ENCODE measurements around the gene DNAH17. TPM values are rescaled to one million over a fixed set of nuclear protein-coding genes. Genes with fewer than 3 reads are reported as not detected.
A peak's percentile ranks its signal among the peaks of the same experiment; 100 is the strongest.

Gene DNAH17
- total RNA-seq, 2 experiments from 2014 or later: 0.41 to 0.45 TPM

GRCh38 chr17:78387977-78388941 lies 188.9 kb downstream of the DNAH17 start:
- no peak for TF ChIP-seq CTCF (IDR thresholded peaks at IDR 0.05)
- H3K36me3 Mint-ChIP-seq (ENCODE audit: low read depth): peaks cover 47% of the 10 kb centered on the region
- POLR2A ChIA-PET: interaction anchor here (0.7 to 1.5 kb wide), 5 partner anchors 9 to 31 kb away, joined by 3 to 8 read pairs (median 3); partner anchors contain the start of gene PGS1
- DNase-seq: no peak
- no peaks in the 10 kb centered on the region for H3K9me3 Mint-ChIP-seq
- no peak for ATAC-seq
- H3K27ac Mint-ChIP-seq: peak overlapping the region; percentile 99
- H3K4me1 Mint-ChIP-seq (ENCODE audit: low read depth): peaks cover 70% of the 10 kb centered on the region
- CTCF ChIA-PET: interaction anchor here (1.0 to 1.3 kb wide), 2 partner anchors 24 to 137 kb away, joined by 3 to 5 read pairs; no protein-coding TSS in a partner anchor
- no peaks in the 10 kb centered on the region for H3K27me3 Mint-ChIP-seq
- intact Hi-C loops (cut with micrococcal nuclease): no loop called here
- H3K4me3 Mint-ChIP-seq: peak overlapping the region; percentile 35

GRCh38 chr17:78384479-78385175 lies 192.6 kb downstream of the DNAH17 start:
- H3K27ac Mint-ChIP-seq: peak overlapping the region; percentile 99
- intact Hi-C loops (cut with micrococcal nuclease): no loop called here
- peak overlapping the region; percentile 60 for H3K4me3 Mint-ChIP-seq
- H3K27me3 Mint-ChIP-seq: no peaks in the 10 kb centered on the region
- no peak for TF ChIP-seq CTCF (IDR thresholded peaks at IDR 0.05)
- ChIA-PET POLR2A (interaction anchor here (1.0 to 1.6 kb wide), 5 partner anchors 30 to 254 kb away, joined by 3 to 6 read pairs (median 3); partner anchors contain the start of gene TMC8), CTCF (interaction anchor here (0.7 to 2.1 kb wide), 4 partner anchors 22 to 37 kb away, joined by 3 to 23 read pairs (median 8); no protein-coding TSS in a partner anchor)
- ATAC-seq (no peak), DNase-seq (no peak)
- peaks cover 83% of the 10 kb centered on the region for H3K4me1 Mint-ChIP-seq (ENCODE audit: low read depth)
- peaks cover 58% of the 10 kb centered on the region for H3K36me3 Mint-ChIP-seq (ENCODE audit: low read depth)
- H3K9me3 Mint-ChIP-seq: no peaks in the 10 kb centered on the region

GRCh38 chr17:78383725-78384471 lies 193.3 kb downstream of the DNAH17 start:
- H3K4me1 Mint-ChIP-seq (ENCODE audit: low read depth): peaks cover 86% of the 10 kb centered on the region
- ATAC-seq (peak; percentile 38), DNase-seq (peak; percentile 78)
- intact Hi-C loops (cut with micrococcal nuclease): no loop called here
- peak overlapping the region; percentile 60 for H3K4me3 Mint-ChIP-seq
- H3K36me3 Mint-ChIP-seq (ENCODE audit: low read depth): peaks cover 62% of the 10 kb centered on the region
- H3K27me3 Mint-ChIP-seq: no peaks in the 10 kb centered on the region
- H3K9me3 Mint-ChIP-seq: no peaks in the 10 kb centered on the region
- no peak for TF ChIP-seq CTCF (IDR thresholded peaks at IDR 0.05)
- ChIA-PET POLR2A (interaction anchor here (1.0 to 1.6 kb wide), 4 partner anchors 30 to 253 kb away, joined by 3 to 6 read pairs (median 4); partner anchors contain the start of gene TMC8), CTCF (interaction anchor here (0.7 to 2.1 kb wide), 5 partner anchors 19 to 38 kb away, joined by 3 to 23 read pairs (median 6); no protein-coding TSS in a partner anchor)
- H3K27ac Mint-ChIP-seq: peak overlapping the region; percentile 99

- ChIA-PET POLR2A (interaction anchor here (1.0 to 2.2 kb wide), 6 partner anchors 10 to 84 kb away, joined by 3 to 8 read pairs (median 4); no protein-coding TSS in a partner anchor), CTCF (interaction anchor here (1.0 to 1.9 kb wide), 9 partner anchors 19 to 244 kb away, joined by 3 to 10 read pairs (median 3); no protein-coding TSS in a partner anchor)
- intact Hi-C loops (cut with micrococcal nuclease): no loop called here
- DNase-seq (peak; percentile 66), ATAC-seq (peak; percentile 43)
- Mint-ChIP-seq H3K4me3 (peak overlapping the region; percentile 98), H3K27ac (peak overlapping the region; percentile 86), H3K27me3 (no peaks in the 10 kb centered on the region), H3K36me3 (ENCODE audit: low read depth) (peaks cover 50% of the 10 kb centered on the region), H3K9me3 (no peaks in the 10 kb centered on the region), H3K4me1 (ENCODE audit: low read depth) (peaks cover 75% of the 10 kb centered on the region)
- no peak for TF ChIP-seq CTCF (IDR thresholded peaks at IDR 0.05)
Observed at GRCh38 chr17:78381601-78382232, 195.5 kb downstream of the DNAH17 start.
